ENCODE results near the gene PITPNC1.

- TF ChIP-seq EZH2 (IDR thresholded peaks at IDR 0.05; ENCODE audit: insufficient read depth, poor library complexity, severe bottlenecking) (no peak), EZH2phosphoT487 (IDR thresholded peaks at IDR 0.05; ENCODE audit: insufficient read depth, low read depth) (no peak)
Observed at GRCh38 chr17:67381929-67382257, 4.8 kb downstream of the PITPNC1 start.

Data from GM23248 (cell line).